Measurements from ENCODE around the gene ADAMTS17.
"Not testable (repeated sequence)": the region's sequence is repeated elsewhere in the genome, so short reads cannot be mapped to it uniquely, and the experiment has no call there.

The ADAMTS17 gene

DNA sequence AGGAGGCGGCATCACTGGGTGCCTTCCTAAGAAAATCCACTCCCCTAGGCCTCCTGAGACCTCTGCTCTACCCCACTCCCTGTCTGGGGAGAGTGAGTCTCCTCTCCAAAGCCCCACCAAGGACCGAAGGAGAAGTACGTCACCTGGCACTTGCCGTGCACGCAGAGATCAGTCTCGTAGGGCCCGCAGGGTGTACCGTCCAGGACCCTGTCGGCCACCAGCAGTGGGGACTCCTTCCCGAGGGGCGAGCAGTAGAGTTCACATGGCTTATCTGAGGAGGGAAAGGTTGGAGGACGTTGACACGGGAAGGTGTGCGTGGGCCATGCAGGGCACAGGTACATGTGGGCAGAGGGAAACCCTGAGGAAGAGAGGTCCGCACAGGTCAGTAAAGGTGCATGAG, 232.9 kb downstream of the ADAMTS17 start:
- DNase-seq (ENCODE audit: low read depth in 2 of 2), result no peak

DNA sequence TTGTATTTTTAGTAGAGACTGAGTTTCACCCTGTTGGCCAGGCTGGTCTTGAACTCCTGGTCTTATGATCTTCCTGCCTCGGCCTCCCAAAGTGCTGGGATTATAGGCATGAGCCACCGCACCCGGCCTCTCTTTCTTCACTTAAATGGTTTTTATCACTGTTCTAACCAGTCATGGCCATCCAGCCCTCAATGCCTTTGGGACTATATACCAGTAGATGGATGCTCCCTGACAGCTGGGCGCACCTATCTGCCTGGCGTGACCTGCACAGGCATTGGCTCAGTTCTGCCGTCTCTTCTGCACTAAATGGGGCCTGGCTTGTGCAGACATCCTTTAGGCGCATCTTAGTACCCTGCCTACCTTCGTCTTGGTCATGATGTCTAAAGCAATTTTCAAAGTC, 233.4 kb downstream of the ADAMTS17 start:
- DNase-seq (ENCODE audit: low read depth in 2 of 2), result no peak

DNA sequence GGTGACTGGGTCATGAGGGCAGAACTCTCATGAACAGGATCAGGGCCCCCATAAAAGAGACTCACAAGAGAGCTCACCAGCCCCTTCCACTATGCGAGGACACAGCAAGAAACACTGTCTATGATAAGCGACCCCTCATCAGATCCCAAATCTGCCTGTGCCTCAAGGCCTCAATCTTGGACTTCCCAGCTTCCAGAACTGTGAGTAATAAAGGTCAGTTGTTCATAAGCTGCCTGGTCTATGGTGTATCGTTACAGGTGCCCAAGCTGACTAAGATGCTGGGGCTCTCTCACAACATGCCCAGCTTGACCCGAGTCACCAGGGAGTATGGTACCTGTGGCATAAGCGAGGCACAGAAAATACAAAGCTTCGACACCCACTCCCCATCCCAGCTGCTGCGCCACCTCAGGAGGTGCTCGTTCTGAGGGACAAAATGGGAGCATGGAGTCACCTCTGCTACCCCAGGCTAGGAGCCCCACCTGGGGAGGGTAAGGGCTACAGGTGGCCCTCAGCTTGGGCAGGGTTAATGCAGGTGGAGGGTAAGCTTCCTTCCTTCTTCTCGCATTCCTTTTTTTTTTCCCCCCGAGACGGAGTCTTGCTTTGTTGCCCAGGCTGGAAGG, 234.1 kb downstream of the ADAMTS17 start:
- DNase-seq (ENCODE audit: low read depth in 2 of 2), result no peak

DNA sequence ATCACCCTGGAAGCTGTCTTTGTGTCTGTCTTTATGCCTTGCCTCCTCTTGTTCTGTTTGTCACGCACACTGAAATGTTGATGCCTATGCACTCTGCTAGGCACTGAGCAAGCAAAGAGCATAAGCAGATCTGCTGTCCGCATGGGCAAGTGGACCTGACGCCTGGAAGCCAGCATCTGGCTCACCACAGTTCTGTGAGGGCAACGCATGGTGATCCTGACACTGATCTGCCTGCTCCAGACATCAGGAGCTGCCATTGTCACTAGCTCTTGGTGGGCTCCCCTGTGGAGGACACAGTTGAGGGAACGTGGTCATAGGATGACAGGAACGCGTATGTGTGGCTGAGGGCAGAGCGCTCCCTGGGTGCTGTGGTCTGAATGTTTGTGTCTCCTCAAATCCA, 234.6 kb downstream of the ADAMTS17 start:
- DNase-seq (ENCODE audit: low read depth in 2 of 2), result no peak

DNA sequence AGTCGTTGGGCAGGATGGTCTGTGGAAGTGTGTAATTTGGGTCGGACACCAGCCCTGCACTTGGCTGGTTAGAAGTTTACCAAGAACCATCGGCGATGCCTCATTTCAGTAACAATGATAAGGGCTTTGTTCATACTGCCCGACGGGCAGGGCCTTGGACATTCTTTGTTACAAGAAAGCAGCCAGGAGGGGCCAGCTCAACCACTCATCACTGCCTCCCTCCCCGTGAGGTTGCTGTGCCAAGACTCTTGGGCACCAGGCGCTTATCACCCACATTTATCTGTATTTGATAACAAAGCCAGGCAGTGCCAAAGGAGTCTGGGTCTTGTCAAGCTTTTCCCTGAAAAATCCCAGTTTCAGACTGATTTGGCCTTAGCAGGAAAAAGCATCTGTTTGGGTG, 235.0 kb downstream of the ADAMTS17 start:
- no peak for DNase-seq (ENCODE audit: low read depth in 2 of 2)

DNA sequence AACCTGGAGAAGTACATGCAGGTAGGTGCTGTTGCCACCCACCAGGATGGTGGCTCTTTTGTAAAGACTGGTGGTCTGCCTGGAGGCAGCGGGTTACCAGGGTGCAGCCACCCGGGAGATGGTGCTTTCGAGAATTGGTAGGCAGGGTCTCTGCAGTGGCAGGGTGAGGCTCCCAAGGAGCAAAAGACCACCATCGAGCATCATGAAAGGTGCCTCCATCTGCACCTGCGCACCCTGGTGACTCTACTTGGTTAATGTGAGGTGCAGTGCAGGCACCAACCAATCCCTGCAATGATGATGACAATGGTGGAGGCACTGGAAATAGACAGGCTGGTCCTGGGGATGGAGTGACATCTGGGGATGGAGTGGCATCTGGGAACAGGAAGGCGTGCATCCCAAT, 236.7 kb downstream of the ADAMTS17 start:
- DNase-seq (ENCODE audit: low read depth in 2 of 2), result no peak

DNA sequence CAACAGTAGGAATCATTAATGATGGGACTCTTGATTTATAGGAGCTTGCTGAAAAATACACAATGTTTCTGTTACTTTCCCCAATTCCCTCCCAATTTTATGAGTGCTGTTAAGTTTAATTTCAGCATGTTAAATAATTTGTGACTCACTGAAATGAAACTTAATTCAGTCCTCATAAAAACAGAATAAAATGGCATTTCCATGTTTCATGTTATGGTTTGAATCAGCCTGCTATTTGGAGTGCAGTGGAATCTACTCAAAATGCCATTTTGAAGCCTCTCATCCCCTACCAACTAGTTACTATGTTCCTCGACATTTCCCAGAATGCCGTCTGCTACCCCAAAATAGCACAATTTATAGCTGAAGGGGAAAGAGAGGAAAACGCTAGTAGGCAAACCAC, 237.5 kb downstream of the ADAMTS17 start:
- DNase-seq (ENCODE audit: low read depth in 2 of 2), result no peak

DNA sequence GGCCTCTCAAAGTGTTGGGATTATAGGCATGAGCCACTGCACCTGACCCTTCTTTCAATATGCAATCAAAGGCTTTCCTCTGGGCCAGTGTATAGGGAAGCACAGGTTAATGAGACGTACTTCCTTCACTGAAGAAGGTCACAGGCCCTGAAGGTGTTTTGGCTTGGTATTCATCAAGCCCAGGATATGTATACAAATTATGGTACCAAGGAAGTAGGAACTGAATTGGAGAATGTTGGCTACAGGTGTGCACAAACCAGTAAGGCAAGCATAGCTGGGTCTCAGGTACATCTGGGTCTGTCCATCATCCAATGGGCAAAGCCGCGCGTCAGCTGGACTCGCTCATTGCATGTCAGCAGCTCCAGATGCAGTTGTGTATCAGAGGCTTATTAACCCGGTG, 237.9 kb downstream of the ADAMTS17 start:
- DNase-seq (ENCODE audit: low read depth in 2 of 2), result no peak

DNA sequence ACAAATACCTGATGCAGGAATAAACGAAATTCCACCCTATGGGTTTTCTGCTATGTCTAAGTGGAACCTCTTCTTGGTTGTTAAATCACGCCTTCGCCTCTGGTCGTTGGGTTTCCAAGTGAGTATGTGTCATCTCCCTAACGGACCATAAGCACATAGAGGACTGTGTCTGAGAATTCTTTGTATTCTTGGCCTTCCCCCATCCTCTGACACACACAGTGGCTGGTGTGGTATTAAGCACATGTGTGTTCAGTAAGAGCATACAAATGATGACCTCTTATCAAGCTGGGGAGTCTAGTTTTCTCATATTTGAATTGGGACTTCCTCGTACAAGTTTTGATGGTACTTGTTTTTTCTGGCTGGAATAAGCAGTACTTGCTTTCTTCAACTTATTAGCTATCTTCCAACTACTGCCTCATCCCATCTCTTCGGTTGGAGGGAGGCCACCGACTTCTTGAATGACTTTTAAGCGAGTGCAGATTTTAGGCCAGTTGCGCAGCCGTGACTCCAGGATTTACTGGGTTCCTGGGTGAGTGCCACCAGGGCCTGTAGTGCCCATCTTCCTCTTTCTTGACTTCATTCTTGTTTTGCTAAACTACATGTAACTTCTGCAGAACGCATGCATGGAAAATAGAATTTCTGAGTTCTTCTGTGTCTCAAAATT, 240.2 kb downstream of the ADAMTS17 start:
- DNase-seq (ENCODE audit: low read depth in 2 of 2), result no peak

DNA sequence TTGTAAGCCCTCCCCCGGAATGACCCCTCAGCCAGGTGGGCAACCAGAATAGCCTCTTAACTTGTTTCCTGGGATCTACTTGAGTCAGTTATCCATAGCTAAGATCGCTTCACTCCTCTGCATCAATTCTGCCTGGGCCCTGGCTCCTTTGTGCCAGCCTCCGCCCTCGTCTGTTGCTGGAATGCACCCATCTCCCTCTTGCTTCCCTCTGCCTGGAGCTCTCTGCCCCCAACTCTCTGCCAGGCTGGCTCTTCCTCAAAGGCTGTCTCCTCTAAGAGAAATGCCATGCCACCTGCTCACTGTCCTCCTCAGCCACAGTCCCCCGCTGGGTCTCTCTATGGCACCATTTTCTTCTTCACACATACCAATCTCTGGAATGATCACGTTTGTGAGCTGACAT, 240.8 kb downstream of the ADAMTS17 start:
- DNase-seq (ENCODE audit: low read depth in 2 of 2), result no peak

DNA sequence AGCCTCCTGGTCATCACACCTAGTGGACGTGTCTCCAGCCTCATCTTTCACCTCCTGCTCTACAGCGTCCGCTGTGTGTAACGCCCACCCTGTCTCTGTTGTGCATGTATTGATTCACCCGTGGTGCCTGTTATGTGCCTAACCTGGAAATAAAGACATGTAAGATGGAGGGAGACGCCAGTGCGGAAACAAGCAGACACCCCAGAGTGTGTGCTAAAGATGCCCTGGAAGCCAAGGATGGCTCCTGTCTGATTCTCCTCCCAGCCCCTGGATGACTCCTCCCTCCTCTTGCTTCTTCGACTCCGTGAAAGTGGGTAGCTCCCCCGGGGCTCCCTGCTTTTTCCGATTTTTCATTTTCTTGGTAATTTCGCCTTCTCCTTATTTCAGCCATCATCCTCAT, 241.8 kb downstream of the ADAMTS17 start:
- DNase-seq (ENCODE audit: low read depth in 2 of 2), result no peak

DNA sequence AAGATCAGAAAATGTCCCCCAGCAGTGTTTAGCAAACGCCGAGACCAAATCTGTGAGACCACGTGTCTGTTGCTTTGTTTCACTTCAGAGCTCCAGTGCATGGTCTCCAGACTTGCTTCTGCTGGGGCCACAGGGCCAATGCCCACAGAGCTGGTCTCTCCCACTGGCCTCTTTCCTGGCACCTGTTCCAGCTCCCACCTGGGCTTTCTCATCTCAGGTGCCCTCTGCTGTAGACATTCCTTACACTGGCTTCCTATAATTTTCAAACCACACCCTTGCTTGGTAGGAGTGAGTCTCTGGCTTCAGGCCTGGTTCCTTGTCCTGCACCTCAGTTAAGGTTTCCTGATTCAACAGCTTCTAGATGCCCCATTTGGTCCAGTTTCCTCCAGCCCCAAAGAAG, 243.1 kb downstream of the ADAMTS17 start:
- no peak for DNase-seq (ENCODE audit: low read depth in 2 of 2)

DNA sequence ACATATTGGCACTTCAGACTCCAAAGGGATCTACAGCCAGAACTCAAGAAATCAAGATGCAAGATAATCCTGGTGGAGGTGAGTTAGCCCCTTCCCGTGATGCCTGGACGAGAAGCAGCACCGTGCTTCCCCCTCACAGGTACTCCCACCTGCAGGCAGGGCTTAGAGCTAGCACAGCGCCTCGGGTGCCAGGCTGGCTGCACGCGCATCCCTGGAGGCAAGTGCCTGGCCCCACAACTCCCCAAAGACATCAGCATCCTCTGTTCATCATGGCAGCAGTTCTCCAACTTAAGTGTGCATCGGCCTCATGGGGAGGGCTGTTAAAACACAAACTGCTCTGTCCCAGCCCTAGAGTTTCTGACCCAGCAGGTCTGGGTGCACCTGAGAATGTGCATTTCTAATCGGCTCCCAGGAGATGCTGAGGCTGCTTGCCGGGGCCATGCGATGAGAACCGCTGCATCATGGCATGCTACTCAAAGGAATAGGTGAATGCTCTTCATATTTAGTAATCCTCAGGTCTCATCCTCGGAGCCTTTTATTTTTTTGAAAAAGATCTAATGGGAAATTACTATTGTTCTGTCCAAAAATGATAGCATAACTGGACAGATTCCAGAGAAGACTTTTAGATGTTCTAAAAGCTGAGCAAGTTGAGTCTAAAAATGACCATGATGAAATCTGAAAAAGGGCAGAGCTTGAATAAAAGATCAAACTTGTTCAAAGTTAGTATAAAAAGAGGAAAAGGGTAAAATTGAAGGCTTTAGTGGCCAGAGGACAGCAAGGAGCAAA, 244.2 kb downstream of the ADAMTS17 start:
- DNase-seq (ENCODE audit: low read depth in 2 of 2), result no peak

DNA sequence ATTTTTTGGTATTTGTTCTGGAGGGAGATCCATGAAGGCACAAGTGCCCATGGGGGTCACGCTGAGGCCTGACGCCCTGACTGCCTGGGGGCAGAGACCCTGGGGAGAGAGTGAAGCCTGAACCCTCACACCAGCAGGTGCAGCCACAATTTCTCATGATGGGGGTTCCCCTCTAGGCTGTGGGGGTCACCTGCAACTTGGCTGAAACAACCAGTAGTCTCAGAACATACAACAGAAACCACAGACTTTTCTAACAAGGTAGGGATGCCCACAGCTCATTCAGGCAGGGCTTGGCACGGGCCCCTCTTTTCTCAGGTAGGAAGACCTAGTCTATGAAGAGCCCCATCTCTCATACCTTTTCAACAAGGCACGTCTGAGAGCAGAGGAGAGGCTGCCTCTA, 245.1 kb downstream of the ADAMTS17 start:
- no peak for DNase-seq (ENCODE audit: low read depth in 2 of 2)

DNA sequence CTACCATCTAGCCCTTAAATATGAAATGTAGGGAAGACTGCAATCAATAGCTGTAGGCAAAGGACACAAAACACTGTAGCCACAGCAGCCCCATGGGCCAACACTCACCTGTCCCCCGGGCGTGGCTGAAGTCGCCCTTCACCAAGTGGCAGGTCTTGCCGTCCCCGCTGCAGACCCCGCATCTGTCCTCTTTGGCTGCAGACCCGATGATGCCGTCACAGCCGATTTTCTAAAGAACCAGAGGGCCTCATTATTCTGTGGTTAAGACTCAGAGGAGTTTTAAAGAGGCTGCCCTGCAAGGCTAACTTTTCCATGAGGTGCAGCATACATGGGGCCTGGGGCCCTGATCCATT, 245.6 kb downstream of the ADAMTS17 start:
- no peak for DNase-seq (ENCODE audit: low read depth in 2 of 2)

DNA sequence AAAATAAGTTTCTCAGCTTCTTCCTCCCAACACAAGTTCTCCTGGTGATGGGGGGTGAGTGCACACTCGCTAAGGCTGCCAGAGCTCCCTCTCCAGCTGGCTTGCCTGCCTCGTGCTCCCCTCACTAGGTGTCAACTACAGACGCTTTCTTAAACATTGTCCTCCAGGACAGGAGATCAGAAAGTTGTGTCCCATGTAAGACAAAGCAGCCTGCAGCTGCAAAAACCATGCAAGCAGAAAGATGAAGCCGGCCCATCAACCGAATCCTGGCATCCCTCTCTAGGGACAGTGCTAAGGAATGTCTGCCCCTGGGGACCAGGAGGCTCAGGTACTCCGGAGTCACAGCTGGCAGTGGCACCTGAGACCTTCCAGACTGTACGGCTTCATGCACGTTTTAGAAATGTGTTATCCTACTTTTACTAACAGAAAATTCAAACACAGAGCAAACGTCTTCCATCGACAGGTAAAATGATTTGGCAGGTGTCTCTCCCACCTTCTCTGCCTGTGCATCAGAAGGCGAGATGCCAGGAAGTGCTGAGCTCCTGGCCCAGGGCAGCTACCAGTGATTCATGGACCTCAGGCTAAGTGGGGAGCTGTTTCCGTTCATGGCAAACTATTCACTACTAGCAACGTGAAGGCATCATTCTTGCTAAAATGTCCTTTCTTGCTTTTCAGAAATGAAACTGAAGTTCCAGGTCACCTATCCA, 246.1 kb downstream of the ADAMTS17 start:
- no peak for DNase-seq (ENCODE audit: low read depth in 2 of 2)

DNA sequence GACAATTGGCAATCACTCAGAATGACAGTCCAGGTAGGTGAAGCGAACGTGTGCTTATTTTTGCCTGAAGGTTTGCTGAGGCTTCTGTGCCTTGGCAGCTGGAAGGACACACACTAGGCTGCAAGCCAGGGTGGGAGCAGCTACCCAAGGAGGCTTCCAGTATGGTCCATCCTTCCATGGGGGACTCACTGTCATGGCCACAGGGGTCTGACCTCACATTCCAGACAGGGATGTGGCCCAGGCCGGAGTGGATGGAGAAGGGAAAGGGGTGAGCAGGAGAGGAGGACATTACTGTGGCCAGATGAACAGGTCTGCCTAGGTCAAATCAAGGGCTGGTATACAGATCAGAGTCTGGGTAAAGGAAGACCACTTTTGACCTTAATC, 247.7 kb downstream of the ADAMTS17 start:
- no peak for DNase-seq (ENCODE audit: low read depth in 2 of 2)

DNA sequence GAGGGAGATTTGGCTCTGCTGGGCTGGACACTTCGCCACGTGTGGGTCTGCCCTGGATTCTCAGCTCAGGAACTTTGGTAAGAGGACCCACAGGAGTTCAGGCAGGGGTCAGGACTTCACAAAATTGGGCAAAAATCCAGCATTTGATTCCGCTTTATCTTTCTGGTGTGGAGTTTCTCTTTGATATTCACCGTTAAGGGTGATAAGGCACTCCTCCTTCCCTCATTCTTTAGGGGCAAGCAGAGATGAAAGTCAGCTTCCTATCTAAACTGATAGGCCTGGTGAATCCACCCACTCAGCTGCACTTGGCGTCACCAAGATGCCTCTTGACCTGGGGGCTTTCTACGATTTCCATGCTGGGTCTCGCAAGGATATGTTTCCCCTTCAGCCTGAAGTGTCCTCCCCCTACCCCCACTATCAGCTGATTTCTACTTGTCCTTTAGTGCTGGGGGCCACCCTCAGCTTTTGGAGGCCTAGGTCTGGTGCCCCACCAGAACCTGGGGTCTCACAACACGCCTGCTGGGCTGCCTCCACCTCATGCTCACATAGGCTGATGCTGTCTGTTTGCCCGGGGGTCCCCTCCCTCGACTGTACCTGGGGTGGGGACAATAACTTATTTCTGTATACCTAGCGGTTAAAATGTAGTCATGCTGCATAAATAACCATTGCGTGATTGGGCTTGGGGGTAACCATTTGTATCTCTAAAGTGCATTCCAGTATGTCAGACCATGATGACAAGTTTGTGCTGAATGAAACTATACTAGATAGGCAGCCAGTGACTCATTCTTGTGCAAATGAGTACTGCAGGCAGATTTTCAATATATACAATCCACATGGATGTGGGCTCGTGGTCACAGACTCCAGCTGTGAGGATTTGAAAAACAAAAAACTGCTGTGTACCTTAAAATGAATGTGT, 248.3 kb downstream of the ADAMTS17 start:
- no peak for DNase-seq (ENCODE audit: low read depth in 2 of 2)

DNA sequence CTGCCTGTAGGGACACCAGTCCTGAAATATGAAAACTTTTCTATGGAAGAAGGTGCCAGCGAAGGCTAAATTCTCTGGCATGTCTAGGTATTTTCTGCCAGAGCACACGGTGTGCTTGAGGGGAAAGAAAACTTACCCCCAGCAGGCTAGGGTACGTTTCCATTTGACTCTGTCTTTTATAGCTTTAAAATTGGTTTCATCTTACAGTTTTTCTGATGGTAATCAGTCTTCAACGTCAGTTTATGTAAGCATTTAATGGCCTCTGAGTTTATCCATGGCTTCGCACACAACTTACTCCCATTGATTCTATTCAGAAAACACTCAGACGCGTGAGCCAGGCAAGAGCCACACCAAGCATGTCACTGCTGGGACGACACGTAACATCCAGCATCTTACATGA, 249.7 kb downstream of the ADAMTS17 start:
- no peak for DNase-seq (ENCODE audit: low read depth in 2 of 2)

DNA sequence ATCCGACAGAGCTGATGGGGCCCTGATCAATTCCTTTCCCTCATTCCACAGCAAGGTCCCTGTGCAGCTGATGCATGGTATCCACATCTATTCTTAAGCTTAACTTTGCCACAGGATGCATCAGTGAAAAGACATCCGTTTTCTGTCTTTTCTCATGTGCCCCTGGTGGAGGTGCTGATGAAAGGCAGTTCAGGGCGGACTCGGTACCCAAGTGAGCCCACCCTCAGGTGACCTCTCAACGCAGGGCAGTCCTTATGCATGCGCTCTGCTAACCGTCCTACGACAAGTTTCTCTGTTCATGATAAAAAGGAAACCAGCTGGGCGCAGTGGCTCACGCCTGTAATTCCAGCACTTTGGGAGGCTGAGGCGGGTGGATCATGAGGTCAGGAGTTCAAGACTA, 251.4 kb downstream of the ADAMTS17 start:
- no peak for DNase-seq (ENCODE audit: low read depth in 2 of 2)

DNA sequence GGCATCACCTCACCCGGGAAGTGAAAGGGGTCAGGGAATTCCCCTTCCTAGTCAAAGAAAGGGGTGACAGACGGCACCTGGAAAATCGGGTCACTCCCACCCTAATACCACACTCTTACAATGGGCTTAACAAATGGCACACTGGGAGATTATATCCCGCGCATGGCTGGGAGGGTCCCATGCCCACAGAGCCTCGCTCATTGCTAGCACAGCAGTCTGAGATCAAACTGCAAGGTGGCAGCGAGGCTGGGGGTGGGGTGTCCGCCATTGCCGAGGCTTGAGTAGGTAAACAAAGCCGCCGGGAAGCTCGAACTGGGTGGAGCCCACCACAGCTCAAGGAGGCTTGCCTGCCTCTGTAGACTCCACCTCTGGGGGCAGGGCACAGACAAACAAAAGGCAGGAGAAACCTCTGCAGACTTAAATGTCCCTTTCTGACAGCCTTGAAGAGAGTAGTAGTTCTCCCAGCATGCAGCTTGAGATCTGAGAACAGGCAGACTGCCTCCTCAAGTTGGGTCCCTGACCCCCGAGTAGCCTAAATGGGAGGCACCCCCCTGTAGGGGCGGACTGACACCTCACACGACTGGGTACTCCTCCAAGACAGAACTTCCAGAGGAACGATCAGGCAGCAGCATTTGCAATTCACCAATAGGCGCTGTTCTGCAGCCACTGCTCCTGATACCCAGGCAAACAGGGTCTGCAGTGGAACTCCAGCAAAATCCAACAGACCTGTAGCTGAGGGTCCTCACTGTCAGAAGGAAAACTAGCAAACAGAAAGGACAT, 257.5 kb downstream of the ADAMTS17 start:
- not testable (repeated sequence) for DNase-seq (ENCODE audit: low read depth in 2 of 2)

Measured in stimulated activated CD8-positive, alpha-beta memory T cell treated with anti-CD3 and anti-CD28 coated beads, Interleukin-7, amount 100 ng/mL, for 4 hours (primary cell).